ENCODE results near the gene GDA.

DNA sequence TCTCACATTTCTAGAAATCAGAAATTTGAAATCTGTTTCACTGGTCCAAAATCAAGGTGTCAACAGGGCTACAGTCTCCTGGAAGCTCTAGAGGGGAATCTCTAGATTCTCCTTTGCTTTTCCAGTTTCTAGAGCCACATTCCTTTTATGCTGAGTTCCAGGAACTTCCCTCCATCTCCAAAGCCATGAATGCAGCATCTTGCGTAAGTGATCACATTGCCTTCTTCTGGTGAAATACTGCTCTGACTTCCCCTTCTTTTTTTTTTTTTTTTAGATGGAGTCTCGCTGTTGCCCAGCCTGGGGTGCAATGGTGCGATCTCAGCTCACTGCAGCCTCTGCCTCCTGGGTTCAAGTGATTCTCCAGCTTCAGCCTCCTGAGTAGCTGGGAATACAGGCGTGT, 23.8 kb downstream of the GDA start:
- no peak for TF ChIP-seq POLR2AphosphoS5 (IDR thresholded peaks at IDR 0.05; ENCODE audit: low read depth, low read length)
- TF ChIP-seq, protein P1, sequence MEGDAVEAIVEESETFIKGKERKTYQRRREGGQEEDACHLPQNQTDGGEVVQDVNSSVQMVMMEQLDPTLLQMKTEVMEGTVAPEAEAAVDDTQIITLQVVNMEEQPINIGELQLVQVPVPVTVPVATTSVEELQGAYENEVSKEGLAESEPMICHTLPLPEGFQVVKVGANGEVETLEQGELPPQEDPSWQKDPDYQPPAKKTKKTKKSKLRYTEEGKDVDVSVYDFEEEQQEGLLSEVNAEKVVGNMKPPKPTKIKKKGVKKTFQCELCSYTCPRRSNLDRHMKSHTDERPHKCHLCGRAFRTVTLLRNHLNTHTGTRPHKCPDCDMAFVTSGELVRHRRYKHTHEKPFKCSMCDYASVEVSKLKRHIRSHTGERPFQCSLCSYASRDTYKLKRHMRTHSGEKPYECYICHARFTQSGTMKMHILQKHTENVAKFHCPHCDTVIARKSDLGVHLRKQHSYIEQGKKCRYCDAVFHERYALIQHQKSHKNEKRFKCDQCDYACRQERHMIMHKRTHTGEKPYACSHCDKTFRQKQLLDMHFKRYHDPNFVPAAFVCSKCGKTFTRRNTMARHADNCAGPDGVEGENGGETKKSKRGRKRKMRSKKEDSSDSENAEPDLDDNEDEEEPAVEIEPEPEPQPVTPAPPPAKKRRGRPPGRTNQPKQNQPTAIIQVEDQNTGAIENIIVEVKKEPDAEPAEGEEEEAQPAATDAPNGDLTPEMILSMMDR (IDR thresholded peaks at IDR 0.05) = no peak
